H9 (cell line): Measurements from ENCODE around the gene KRTAP21-3. TPM values are rescaled to one million over a fixed set of nuclear protein-coding genes. Genes with fewer than 3 reads are reported as not detected.

ENCODE experiments used
- DNase-seq: peaks from one replicate; pipeline ENCODE4 v3.0.0-alpha.2; 2017
- H2AFZ ChIP-seq: one replicate; pipeline ENCODE4 v1.6.1; 2013; ENCODE audit warnings: mild to moderate bottlenecking, low read length, control low read depth, moderate library complexity
- H2AK5ac ChIP-seq: 2 replicates; pipeline ENCODE4 v1.6.1; 2013; ENCODE audit warnings: low read length, control low read depth, mixed read lengths; ENCODE audit not compliant: insufficient read length
- H2BK120ac ChIP-seq: one replicate; pipeline ENCODE4 v1.6.1; 2013; ENCODE audit warnings: low read depth, mild to moderate bottlenecking, low read length, control low read depth, inconsistent platforms; ENCODE audit not compliant: poor library complexity, severe bottlenecking
- H2BK12ac ChIP-seq: 2 replicates; pipeline ENCODE4 v1.6.1; 2013; ENCODE audit warnings: low read length, control low read depth, mixed read lengths, low read depth; ENCODE audit not compliant: insufficient read length
- H2BK15ac ChIP-seq: 2 replicates; pipeline ENCODE4 v1.6.1; 2013; ENCODE audit warnings: low read depth, low read length, control low read depth
- H2BK20ac ChIP-seq: one replicate; pipeline ENCODE4 v1.6.1; 2013; ENCODE audit warnings: low read depth, mild to moderate bottlenecking, low read length, control low read depth, inconsistent platforms; ENCODE audit not compliant: poor library complexity, severe bottlenecking
- H2BK5ac ChIP-seq: 2 replicates; pipeline ENCODE4 v1.6.1; 2013; ENCODE audit warnings: low read length, control low read depth, mixed read lengths; ENCODE audit not compliant: insufficient read length
- H3K14ac ChIP-seq: 2 replicates; pipeline ENCODE4 v1.6.1; 2013; ENCODE audit warnings: low read length, control low read depth; ENCODE audit not compliant: insufficient read depth
- H3K18ac ChIP-seq: 2 replicates; pipeline ENCODE4 v1.6.1; 2013; ENCODE audit warnings: low read depth, mild to moderate bottlenecking, mixed read lengths, low read length, control low read depth; ENCODE audit not compliant: insufficient read length
- H3K23ac ChIP-seq: 2 replicates; pipeline ENCODE4 v1.6.1; 2013; ENCODE audit warnings: low read length, control low read depth, mixed read lengths, low read depth; ENCODE audit not compliant: insufficient read length
- H3K23me2 ChIP-seq: 2 replicates; pipeline ENCODE4 v1.6.1; 2013; ENCODE audit warnings: low read depth, mild to moderate bottlenecking, mixed read lengths, low read length, control low read depth; ENCODE audit not compliant: insufficient read length, poor library complexity, severe bottlenecking
- H3K27ac ChIP-seq: 2 replicates; pipeline ENCODE4 v1.5.1; 2013; ENCODE audit warnings: low read length, control low read depth, mixed read lengths, low read depth; ENCODE audit not compliant: insufficient read length
- H3K27me3 ChIP-seq: 2 replicates; pipeline ENCODE4 v1.6.1; 2013; ENCODE audit warnings: low read length, control low read depth, inconsistent platforms; ENCODE audit not compliant: insufficient read depth
- H3K4ac ChIP-seq: 2 replicates; pipeline ENCODE4 v1.6.1; 2013; ENCODE audit warnings: low read depth, mild to moderate bottlenecking, control low read depth, inconsistent platforms, low read length, moderate library complexity
- H3K4me1 ChIP-seq: 2 replicates; pipeline ENCODE4 v1.6.1; 2013; ENCODE audit warnings: low read length, control low read depth, inconsistent platforms; ENCODE audit not compliant: insufficient read depth
- H3K4me2 ChIP-seq: 2 replicates; pipeline ENCODE4 v1.6.1; 2013; ENCODE audit warnings: low read length, control low read depth, mixed read lengths; ENCODE audit not compliant: insufficient read length, insufficient read depth
- H3K56ac ChIP-seq: 2 replicates; pipeline ENCODE4 v1.6.1; 2013; ENCODE audit warnings: low read depth, mild to moderate bottlenecking, mixed read lengths, low read length, control low read depth; ENCODE audit not compliant: insufficient read length
- H3K79me1 ChIP-seq: 2 replicates; pipeline ENCODE4 v1.6.1; 2013; ENCODE audit warnings: low read depth, mild to moderate bottlenecking, moderate library complexity, low read length, control low read depth, inconsistent platforms; ENCODE audit not compliant: insufficient read depth, poor library complexity, severe bottlenecking
- H3K79me2 ChIP-seq: 2 replicates; pipeline ENCODE4 v1.6.1; 2013; ENCODE audit warnings: low read length, control low read depth, inconsistent platforms; ENCODE audit not compliant: insufficient read depth
- H3K9ac ChIP-seq: 2 replicates; pipeline ENCODE4 v1.6.1; 2013; ENCODE audit warnings: low read length, control low read depth, mixed read lengths; ENCODE audit not compliant: insufficient read length; ENCODE audit errors: extremely low read depth
- H3K9me3 ChIP-seq: one replicate; pipeline ENCODE4 v1.6.1; 2013; ENCODE audit warnings: low read depth, low read length, inconsistent platforms; ENCODE audit not compliant: control insufficient read depth
- H3T11ph ChIP-seq: one replicate; pipeline ENCODE4 v1.6.1; 2013; ENCODE audit warnings: mild to moderate bottlenecking, low read length, control low read depth, inconsistent platforms
- H4K20me1 ChIP-seq: one replicate; pipeline ENCODE4 v1.6.1; 2013; ENCODE audit not compliant: control insufficient read depth, insufficient read length, insufficient read depth
- H4K5ac ChIP-seq: 2 replicates; pipeline ENCODE4 v1.6.1; 2013; ENCODE audit warnings: low read depth, mild to moderate bottlenecking, mixed read lengths, low read length, control low read depth; ENCODE audit not compliant: insufficient read length
- H4K8ac ChIP-seq: replicated peaks from 2 replicates; pipeline ENCODE4 v1.6.1; 2013; ENCODE audit warnings: low read length, control low read depth, mixed read lengths, low read depth; ENCODE audit not compliant: insufficient read length
- H4K91ac ChIP-seq: 2 replicates; pipeline ENCODE4 v1.6.1; 2013; ENCODE audit warnings: low read depth, mild to moderate bottlenecking, moderate library complexity, mixed read lengths, low read length, control low read depth; ENCODE audit not compliant: insufficient read length
- H3K27ac Mint-ChIP-seq, 3 experiments: 2 replicates in 2 of 3; 3 replicates in 1 of 3; pipeline ENCODE4 v1.8.0; 2020 to 2021; ENCODE audit warnings: mixed read lengths in 3 of 3, mild to moderate bottlenecking in 1 of 3, moderate library complexity in 1 of 3
- H3K27me3 Mint-ChIP-seq: 2 replicates; pipeline ENCODE4 v1.8.0; 2021; ENCODE audit warnings: low read depth, mild to moderate bottlenecking, moderate library complexity, mixed read lengths
- H3K36me3 Mint-ChIP-seq, 3 experiments: 2 replicates in 2 of 3; 3 replicates in 1 of 3; pipeline ENCODE4 v1.8.0; 2020 to 2021; ENCODE audit warnings: low read depth in 3 of 3, mixed read lengths in 3 of 3; ENCODE audit not compliant: insufficient read depth in 1 of 3
- H3K4me1 Mint-ChIP-seq, 2 experiments: 2 replicates each; pipeline ENCODE4 v1.8.0; 2020; ENCODE audit warnings: mixed read lengths in 2 of 2
- H3K4me3 Mint-ChIP-seq, 2 experiments: 2 replicates in 1 of 2; 3 replicates in 1 of 2; pipeline ENCODE4 v1.8.0; 2020 to 2021; ENCODE audit warnings: mild to moderate bottlenecking in 2 of 2, mixed read lengths in 2 of 2, moderate library complexity in 1 of 2
- H3K9me3 Mint-ChIP-seq, 2 experiments: 2 replicates in 1 of 2; 3 replicates in 1 of 2; pipeline ENCODE4 v1.8.0; 2020; ENCODE audit warnings: mild to moderate bottlenecking in 2 of 2, mixed read lengths in 2 of 2, moderate library complexity in 1 of 2
- CTCF ChIP-seq: fragments of 200-600 bp; sonication (generic); conservative IDR thresholded peaks from 3 replicates; pipeline ENCODE4 v1.8.0; 2021; ENCODE audit warnings: antibody characterized with exemption, mild to moderate bottlenecking
- total RNA-seq: library from RNA; stranded (reverse); gene quantifications from 2 replicates; pipeline ENCODE4 v1.2.1, GENCODE V29; 2021

Gene KRTAP21-3
- total RNA-seq, 1 experiment from 2014 or later = not detected

- Histone ChIP-seq H4K8ac (no peak overlapping the region), H4K20me1 (no peaks in the 10 kb centered on the region), H4K91ac (no peak overlapping the region), H4K5ac (no peak overlapping the region), H3K79me1 (no peaks in the 10 kb centered on the region), H2AK5ac (no peak overlapping the region), H2BK20ac (no peak overlapping the region), H3K4me1 (no peaks in the 10 kb centered on the region), H3K27me3 (no peaks in the 10 kb centered on the region), H3K9me3 (no peaks in the 10 kb centered on the region), H3K56ac (no peak overlapping the region), H3K23me2 (no peaks in the 10 kb centered on the region), H2BK12ac (no peak overlapping the region), H2AFZ (no peak overlapping the region), H3K14ac (no peak overlapping the region), H2BK5ac (no peak overlapping the region), H3K27ac (no peak overlapping the region), H3K23ac (no peak overlapping the region), H3K9ac (no peak overlapping the region), H3K79me2 (no peaks in the 10 kb centered on the region), H3K4me2 (no peak overlapping the region), H3K18ac (no peak overlapping the region), H2BK120ac (no peak overlapping the region), H3T11ph (no peak overlapping the region), H2BK15ac (no peak overlapping the region), H3K4ac (no peak overlapping the region)
- peaks cover 1% of the 10 kb centered on the region; the same call in 1 of the 2 replicates for H3K27me3 Mint-ChIP-seq
- DNase-seq = no peak
- TF ChIP-seq CTCF = no peak
- no peak overlapping the region for H3K4me3 Mint-ChIP-seq
- no peak overlapping the region for H3K27ac Mint-ChIP-seq
- peaks cover 3 to 16% of the 10 kb centered on the region in 2 experiments; a peak in 4 of 5 replicates for H3K9me3 Mint-ChIP-seq
- H3K36me3 Mint-ChIP-seq = peaks cover 0 to 8% (median 0%) of the 10 kb centered on the region in 3 experiments; a peak in 3 of 7 replicates
- H3K4me1 Mint-ChIP-seq = no peaks in the 10 kb centered on the region
Observed at GRCh38 chr21:30707409-30707808, 11.2 kb downstream of the KRTAP21-3 start.
